HEK293 (cell line): ENCODE results near the gene CARM1.
A peak's percentile ranks its signal among the peaks of the same experiment; 100 is the strongest.
"Not testable (repeated sequence)": the region's sequence is repeated elsewhere in the genome, so short reads cannot be mapped to it uniquely, and the experiment has no call there.

ENCODE experiments used
- CTCF ChIA-PET: fragments of 350-600 bp; formaldehyde crosslinking; extraction: SDS; loops from one replicate; lab custom pipeline; 2021; ENCODE audit warnings: antibody characterized with exemption; lab: Yijun Ruan, JAX
- POLR2A ChIA-PET: fragments of 300-600 bp; formaldehyde crosslinking; extraction: SDS; loops from one replicate; lab custom pipeline; 2020; ENCODE audit warnings: antibody characterized with exemption, inconsistent platforms; lab: Yijun Ruan, JAX
- H3K27ac ChIP-seq: fragments of 200-500 bp; sonication (Bioruptor generic); 2 replicates; pipeline ENCODE4 v1.5.1; 2014; ENCODE audit warnings: low read depth, low read length, control low read depth, inconsistent platforms; ENCODE audit errors: extremely low read depth
- H3K36me3 ChIP-seq, 2 experiments: fragments of 200-500 bp in 1 of 2; sonication (Bioruptor generic) in 1 of 2; 1 replicate in 1 of 2; 2 replicates in 1 of 2; pipeline ENCODE4 v1.5.1; 2014 to 2017; ENCODE audit warnings: inconsistent platforms in 2 of 2, low read length in 2 of 2; ENCODE audit not compliant: control insufficient read depth in 2 of 2, insufficient read depth in 1 of 2
- H3K4me1 ChIP-seq: fragments of 200-500 bp; sonication (Bioruptor generic); 2 replicates; pipeline ENCODE4 v1.5.1; 2014; ENCODE audit warnings: mild to moderate bottlenecking, low read length, inconsistent platforms; ENCODE audit not compliant: control insufficient read depth, insufficient read depth
- H3K4me3 ChIP-seq: 2 replicates; pipeline ENCODE4 v1.5.1; 2011; ENCODE audit warnings: low read depth, mild to moderate bottlenecking, control low read depth, low read length, moderate library complexity
- H3K9me3 ChIP-seq: fragments of 200-500 bp; sonication (Bioruptor generic); 2 replicates; pipeline ENCODE4 v1.5.1; 2014; ENCODE audit warnings: low read depth, low read length, inconsistent platforms; ENCODE audit not compliant: control insufficient read depth, insufficient read depth
- MZF1 ChIP-seq: fragments of 450-650 bp; formaldehyde crosslinking; IDR thresholded peaks from 2 replicates; pipeline ENCODE4 v1.5.1; 2017; ENCODE audit warnings: missing biosample characterization, missing genetic modification characterization, borderline replicate concordance
- ZBTB1 ChIP-seq: fragments of 450-650 bp; formaldehyde crosslinking; IDR thresholded peaks from 2 replicates; pipeline ENCODE4 v1.5.1; 2016; ENCODE audit warnings: missing biosample characterization, missing genetic modification characterization
- ZNF121 ChIP-seq: fragments of 450-650 bp; formaldehyde crosslinking; IDR thresholded peaks from 2 replicates; pipeline ENCODE4 v1.5.1; 2016; ENCODE audit warnings: missing biosample characterization, missing genetic modification characterization
- ZNF548 ChIP-seq: fragments of 450-650 bp; formaldehyde crosslinking; IDR thresholded peaks from 2 replicates; pipeline ENCODE4 v1.5.1; 2016; ENCODE audit warnings: missing biosample characterization, missing genetic modification characterization
- ZNF555 ChIP-seq: fragments of 450-650 bp; formaldehyde crosslinking; conservative IDR thresholded peaks from 2 replicates; pipeline ENCODE4 v1.5.1; 2017; ENCODE audit warnings: missing biosample characterization, mild to moderate bottlenecking, missing genetic modification characterization, inconsistent platforms
- TF ChIP-seq, protein P1 (sequence below): fragments of 450-650 bp; formaldehyde crosslinking; IDR thresholded peaks from 2 replicates; pipeline ENCODE4 v1.5.1; 2016; ENCODE audit warnings: missing biosample characterization, missing genetic modification characterization
- TF ChIP-seq, protein P2 (sequence below): fragments of 450-650 bp; formaldehyde crosslinking; IDR thresholded peaks from 2 replicates; pipeline ENCODE4 v1.5.1; 2016; ENCODE audit warnings: missing biosample characterization, missing genetic modification characterization
- TF ChIP-seq, protein P3 (sequence below): fragments of 450-650 bp; formaldehyde crosslinking; IDR thresholded peaks from 2 replicates; pipeline ENCODE4 v1.5.1; 2016; ENCODE audit warnings: missing biosample characterization, missing genetic modification characterization, borderline replicate concordance

The CARM1 gene

DNA sequence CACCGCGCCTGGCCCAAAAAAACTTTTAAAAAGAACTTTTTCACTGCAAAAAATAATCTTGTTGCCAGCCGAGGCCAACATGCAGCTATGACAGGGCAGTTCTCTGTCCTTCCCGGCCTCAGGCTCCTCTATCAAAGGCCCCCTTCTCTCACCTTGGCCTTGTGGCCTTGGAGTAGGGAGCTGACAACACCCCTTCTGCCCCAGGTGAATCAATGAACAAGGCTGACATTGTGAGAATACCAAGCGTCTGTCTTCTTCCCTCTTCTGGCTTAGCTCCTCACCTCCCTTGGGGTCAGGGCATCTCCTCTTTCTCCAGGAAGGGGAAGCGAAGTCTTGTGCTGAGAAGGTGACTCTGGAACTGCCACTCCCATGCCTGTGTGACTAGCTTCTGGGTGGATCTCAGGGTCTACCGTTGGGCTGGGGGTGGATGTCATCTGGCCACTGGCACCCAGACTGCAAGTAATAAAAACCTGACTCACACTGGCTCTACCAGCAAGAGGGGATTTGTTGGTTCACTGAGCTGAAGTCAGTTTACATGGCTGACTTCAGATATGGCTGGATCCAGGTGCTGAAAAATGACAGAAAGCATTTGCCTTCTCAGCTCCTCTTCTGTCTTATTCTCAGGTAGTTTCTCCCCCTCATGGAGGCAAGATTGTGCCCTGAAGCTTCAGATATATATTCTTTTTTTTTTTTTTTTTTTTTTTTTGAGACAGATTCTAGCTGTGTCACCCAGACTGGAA is 16.8 kb upstream of the CARM1 start:
- ChIA-PET CTCF (interaction anchor here (0.6 to 7.7 kb wide), 9 partner anchors 8 to 137 kb away, joined by 3 to 98 read pairs (median 4); partner anchors contain the start of genes DNM2 and TMED1), POLR2A (interaction anchor here (0.7 to 2.3 kb wide), 2 partner anchors 14 to 19 kb away, joined by 4 to 9 read pairs; partner anchors contain the start of gene TMED1)
- H3K36me3 ChIP-seq, result no peaks in the 10 kb centered on the region
- H3K4me3 ChIP-seq, result no peak overlapping the region
- no peak overlapping the region for H3K27ac ChIP-seq
- no peaks in the 10 kb centered on the region for H3K9me3 ChIP-seq
- H3K4me1 ChIP-seq, result no peaks in the 10 kb centered on the region
- TF ChIP-seq, protein P1, sequence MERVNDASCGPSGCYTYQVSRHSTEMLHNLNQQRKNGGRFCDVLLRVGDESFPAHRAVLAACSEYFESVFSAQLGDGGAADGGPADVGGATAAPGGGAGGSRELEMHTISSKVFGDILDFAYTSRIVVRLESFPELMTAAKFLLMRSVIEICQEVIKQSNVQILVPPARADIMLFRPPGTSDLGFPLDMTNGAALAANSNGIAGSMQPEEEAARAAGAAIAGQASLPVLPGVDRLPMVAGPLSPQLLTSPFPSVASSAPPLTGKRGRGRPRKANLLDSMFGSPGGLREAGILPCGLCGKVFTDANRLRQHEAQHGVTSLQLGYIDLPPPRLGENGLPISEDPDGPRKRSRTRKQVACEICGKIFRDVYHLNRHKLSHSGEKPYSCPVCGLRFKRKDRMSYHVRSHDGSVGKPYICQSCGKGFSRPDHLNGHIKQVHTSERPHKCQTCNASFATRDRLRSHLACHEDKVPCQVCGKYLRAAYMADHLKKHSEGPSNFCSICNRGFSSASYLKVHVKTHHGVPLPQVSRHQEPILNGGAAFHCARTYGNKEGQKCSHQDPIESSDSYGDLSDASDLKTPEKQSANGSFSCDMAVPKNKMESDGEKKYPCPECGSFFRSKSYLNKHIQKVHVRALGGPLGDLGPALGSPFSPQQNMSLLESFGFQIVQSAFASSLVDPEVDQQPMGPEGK (tag by site-specific recombination), result no peak
- TF ChIP-seq ZBTB1 (tag by site-specific recombination), result no peak
- peak; percentile 25; the same call in 1 of the 2 replicates for TF ChIP-seq MZF1 (tag by site-specific recombination)

DNA sequence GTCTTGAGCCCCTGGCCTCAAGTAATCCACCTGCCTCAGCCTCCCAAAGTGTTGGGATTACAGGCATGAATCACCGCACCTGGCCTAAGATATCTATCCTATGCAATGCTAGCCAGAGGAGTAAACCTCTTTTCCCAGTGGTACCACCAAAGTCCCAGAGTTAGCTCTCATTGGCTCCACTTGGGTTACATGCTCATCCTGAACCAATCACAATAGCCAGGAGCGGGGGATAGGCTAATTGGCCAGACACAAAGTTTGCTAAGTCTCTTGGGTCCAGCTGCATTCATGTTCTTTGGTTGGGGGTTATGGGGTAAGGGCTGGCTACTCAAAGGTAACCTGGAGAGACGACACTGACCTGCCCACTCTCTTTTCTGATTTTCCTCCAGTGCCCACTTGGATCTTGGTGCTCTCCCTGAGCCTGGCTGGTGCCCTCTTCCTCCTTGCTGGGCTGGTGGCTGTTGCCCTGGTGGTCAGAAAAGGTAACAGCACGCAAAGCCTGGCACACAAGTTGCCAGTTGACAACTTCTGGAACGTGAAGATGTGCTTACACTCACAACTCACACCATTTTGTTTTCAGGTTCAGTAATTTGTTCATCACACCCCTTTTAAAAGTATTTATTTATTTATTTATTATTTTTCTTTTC is 15.4 kb upstream of the CARM1 start:
- no peaks in the 10 kb centered on the region for H3K4me1 ChIP-seq
- POLR2A ChIA-PET, result interaction anchor here (1.2 to 2.3 kb wide), 2 partner anchors 20 to 21 kb away, joined by 3 to 9 read pairs; partner anchors contain the start of gene TMED1
- no peaks in the 10 kb centered on the region for H3K36me3 ChIP-seq
- TF ChIP-seq ZNF555 (no peak), ZNF548 (no peak)
- TF ChIP-seq, protein P2, sequence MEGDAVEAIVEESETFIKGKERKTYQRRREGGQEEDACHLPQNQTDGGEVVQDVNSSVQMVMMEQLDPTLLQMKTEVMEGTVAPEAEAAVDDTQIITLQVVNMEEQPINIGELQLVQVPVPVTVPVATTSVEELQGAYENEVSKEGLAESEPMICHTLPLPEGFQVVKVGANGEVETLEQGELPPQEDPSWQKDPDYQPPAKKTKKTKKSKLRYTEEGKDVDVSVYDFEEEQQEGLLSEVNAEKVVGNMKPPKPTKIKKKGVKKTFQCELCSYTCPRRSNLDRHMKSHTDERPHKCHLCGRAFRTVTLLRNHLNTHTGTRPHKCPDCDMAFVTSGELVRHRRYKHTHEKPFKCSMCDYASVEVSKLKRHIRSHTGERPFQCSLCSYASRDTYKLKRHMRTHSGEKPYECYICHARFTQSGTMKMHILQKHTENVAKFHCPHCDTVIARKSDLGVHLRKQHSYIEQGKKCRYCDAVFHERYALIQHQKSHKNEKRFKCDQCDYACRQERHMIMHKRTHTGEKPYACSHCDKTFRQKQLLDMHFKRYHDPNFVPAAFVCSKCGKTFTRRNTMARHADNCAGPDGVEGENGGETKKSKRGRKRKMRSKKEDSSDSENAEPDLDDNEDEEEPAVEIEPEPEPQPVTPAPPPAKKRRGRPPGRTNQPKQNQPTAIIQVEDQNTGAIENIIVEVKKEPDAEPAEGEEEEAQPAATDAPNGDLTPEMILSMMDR (tag by site-specific recombination), result peak; percentile 31; the same call in 1 of the 2 replicates
- TF ChIP-seq, protein P3, sequence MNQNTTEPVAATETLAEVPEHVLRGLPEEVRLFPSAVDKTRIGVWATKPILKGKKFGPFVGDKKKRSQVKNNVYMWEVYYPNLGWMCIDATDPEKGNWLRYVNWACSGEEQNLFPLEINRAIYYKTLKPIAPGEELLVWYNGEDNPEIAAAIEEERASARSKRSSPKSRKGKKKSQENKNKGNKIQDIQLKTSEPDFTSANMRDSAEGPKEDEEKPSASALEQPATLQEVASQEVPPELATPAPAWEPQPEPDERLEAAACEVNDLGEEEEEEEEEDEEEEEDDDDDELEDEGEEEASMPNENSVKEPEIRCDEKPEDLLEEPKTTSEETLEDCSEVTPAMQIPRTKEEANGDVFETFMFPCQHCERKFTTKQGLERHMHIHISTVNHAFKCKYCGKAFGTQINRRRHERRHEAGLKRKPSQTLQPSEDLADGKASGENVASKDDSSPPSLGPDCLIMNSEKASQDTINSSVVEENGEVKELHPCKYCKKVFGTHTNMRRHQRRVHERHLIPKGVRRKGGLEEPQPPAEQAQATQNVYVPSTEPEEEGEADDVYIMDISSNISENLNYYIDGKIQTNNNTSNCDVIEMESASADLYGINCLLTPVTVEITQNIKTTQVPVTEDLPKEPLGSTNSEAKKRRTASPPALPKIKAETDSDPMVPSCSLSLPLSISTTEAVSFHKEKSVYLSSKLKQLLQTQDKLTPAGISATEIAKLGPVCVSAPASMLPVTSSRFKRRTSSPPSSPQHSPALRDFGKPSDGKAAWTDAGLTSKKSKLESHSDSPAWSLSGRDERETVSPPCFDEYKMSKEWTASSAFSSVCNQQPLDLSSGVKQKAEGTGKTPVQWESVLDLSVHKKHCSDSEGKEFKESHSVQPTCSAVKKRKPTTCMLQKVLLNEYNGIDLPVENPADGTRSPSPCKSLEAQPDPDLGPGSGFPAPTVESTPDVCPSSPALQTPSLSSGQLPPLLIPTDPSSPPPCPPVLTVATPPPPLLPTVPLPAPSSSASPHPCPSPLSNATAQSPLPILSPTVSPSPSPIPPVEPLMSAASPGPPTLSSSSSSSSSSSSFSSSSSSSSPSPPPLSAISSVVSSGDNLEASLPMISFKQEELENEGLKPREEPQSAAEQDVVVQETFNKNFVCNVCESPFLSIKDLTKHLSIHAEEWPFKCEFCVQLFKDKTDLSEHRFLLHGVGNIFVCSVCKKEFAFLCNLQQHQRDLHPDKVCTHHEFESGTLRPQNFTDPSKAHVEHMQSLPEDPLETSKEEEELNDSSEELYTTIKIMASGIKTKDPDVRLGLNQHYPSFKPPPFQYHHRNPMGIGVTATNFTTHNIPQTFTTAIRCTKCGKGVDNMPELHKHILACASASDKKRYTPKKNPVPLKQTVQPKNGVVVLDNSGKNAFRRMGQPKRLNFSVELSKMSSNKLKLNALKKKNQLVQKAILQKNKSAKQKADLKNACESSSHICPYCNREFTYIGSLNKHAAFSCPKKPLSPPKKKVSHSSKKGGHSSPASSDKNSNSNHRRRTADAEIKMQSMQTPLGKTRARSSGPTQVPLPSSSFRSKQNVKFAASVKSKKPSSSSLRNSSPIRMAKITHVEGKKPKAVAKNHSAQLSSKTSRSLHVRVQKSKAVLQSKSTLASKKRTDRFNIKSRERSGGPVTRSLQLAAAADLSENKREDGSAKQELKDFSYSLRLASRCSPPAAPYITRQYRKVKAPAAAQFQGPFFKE, result no peak
- no peak overlapping the region for H3K27ac ChIP-seq
- no peaks in the 10 kb centered on the region for H3K9me3 ChIP-seq
- H3K4me3 ChIP-seq, result no peak overlapping the region
- CTCF ChIA-PET, result interaction anchor here (0.9 to 7.7 kb wide), 2 partner anchors 6 to 20 kb away, joined by 5 to 98 read pairs; partner anchors contain the start of gene TMED1

DNA sequence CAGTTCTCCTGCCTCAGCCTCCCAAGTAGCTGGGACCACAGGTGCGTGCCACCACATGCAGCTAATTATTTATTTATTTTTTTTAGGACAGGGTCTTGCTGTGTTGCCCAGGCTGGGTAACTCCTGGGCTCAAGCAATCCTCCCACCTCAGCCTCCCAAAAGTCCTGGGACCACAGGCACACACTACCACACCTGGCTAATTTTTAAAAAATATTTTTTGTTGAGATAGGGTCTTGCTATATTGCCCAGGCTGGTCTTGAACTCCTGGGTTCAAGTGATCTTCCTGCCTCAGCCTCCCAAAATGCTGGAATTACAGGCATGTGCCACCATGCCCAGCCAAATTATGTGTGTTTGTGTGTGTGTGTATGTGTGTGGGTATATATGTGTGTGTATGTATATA is 14.5 kb upstream of the CARM1 start:
- not testable (repeated sequence) for H3K9me3 ChIP-seq, H3K27ac ChIP-seq, H3K4me3 ChIP-seq, H3K36me3 ChIP-seq, H3K4me1 ChIP-seq
- CTCF ChIA-PET, result interaction anchor here (0.6 to 2.1 kb wide), 3 partner anchors 9 to 161 kb away, joined by 3 to 11 read pairs (median 3); no protein-coding TSS in a partner anchor
- peak; percentile 96 for TF ChIP-seq ZNF121 (tag by site-specific recombination)
- POLR2A ChIA-PET, result interaction anchor here (0.6 to 1.2 kb wide), 2 partner anchors 21 to 1213 kb away, joined by 3 read pairs; partner anchors contain the start of gene TMED1
